AG09319 (cell line): ENCODE data around the gene SV2C.

Source experiments
- DNase-seq: peaks from one replicate; pipeline ENCODE4 v3.0.0-alpha.2; 2010; ENCODE audit warnings: low read depth; ENCODE audit errors: extremely low read depth
- CTCF ChIP-seq: IDR thresholded peaks from 2 replicates; pipeline ENCODE4 v1.5.1; 2011; ENCODE audit warnings: low read depth, mild to moderate bottlenecking, inconsistent platforms, low read length, moderate library complexity

SV2C gene

GRCh38 chr5:76393035-76393680 is 310.0 kb downstream of the SV2C start:
- TF ChIP-seq CTCF = no peak
- DNase-seq = no peak

GRCh38 chr5:76397200-76397599 is 314.0 kb downstream of the SV2C start:
- DNase-seq = no peak
- no peak for TF ChIP-seq CTCF

- DNase-seq = no peak
- no peak for TF ChIP-seq CTCF
Observed at GRCh38 chr5:76399268-76399667, 316.1 kb downstream of the SV2C start.

GRCh38 chr5:76400466-76400865 is 317.3 kb downstream of the SV2C start:
- TF ChIP-seq CTCF = no peak
- no peak for DNase-seq

- TF ChIP-seq CTCF = no peak
- no peak for DNase-seq
Observed at GRCh38 chr5:76401801-76402250, 318.6 kb downstream of the SV2C start.

- no peak for DNase-seq
Observed at GRCh38 chr5:76402251-76402885, 319.2 kb downstream of the SV2C start.

More at GRCh38 chr5:76402251-76402885, 319.2 kb downstream of the SV2C start:
- no peak for TF ChIP-seq CTCF
